ENCODE results near the gene COPG1.

Gene COPG1

GRCh38 chr3:129316248-129317013 lies 67.0 kb downstream of the COPG1 start:
- DNase-seq = peak; percentile 91

GRCh38 chr3:129317014-129317771 lies 67.8 kb downstream of the COPG1 start:
- DNase-seq = peak; percentile 52

- no peak for DNase-seq
These were observed 68.4 kb downstream of the COPG1 start for GRCh38 chr3:129317848-129318247.

- DNase-seq = no peak
These were observed 69.5 kb downstream of the COPG1 start for GRCh38 chr3:129318921-129319320.

- DNase-seq = no peak
These were observed 70.9 kb downstream of the COPG1 start for GRCh38 chr3:129320261-129320660.

GRCh38 chr3:129320825-129321487 lies 71.5 kb downstream of the COPG1 start:
- no peak for DNase-seq

GRCh38 chr3:129321887-129322286 lies 72.5 kb downstream of the COPG1 start:
- DNase-seq = no peak

GRCh38 chr3:129323651-129324294 lies 74.4 kb downstream of the COPG1 start:
- no peak for DNase-seq

GRCh38 chr3:129324855-129325254 lies 75.4 kb downstream of the COPG1 start:
- no peak for DNase-seq

GRCh38 chr3:129325383-129325782 lies 76.0 kb downstream of the COPG1 start:
- DNase-seq = no peak

GRCh38 chr3:129326138-129326537 lies 76.7 kb downstream of the COPG1 start:
- no peak for DNase-seq

GRCh38 chr3:129326595-129326994 lies 77.2 kb downstream of the COPG1 start:
- DNase-seq = no peak

Data from NCI-H82 (cell line).